ENCODE data around the gene ABCC9.

The ABCC9 gene

DNA sequence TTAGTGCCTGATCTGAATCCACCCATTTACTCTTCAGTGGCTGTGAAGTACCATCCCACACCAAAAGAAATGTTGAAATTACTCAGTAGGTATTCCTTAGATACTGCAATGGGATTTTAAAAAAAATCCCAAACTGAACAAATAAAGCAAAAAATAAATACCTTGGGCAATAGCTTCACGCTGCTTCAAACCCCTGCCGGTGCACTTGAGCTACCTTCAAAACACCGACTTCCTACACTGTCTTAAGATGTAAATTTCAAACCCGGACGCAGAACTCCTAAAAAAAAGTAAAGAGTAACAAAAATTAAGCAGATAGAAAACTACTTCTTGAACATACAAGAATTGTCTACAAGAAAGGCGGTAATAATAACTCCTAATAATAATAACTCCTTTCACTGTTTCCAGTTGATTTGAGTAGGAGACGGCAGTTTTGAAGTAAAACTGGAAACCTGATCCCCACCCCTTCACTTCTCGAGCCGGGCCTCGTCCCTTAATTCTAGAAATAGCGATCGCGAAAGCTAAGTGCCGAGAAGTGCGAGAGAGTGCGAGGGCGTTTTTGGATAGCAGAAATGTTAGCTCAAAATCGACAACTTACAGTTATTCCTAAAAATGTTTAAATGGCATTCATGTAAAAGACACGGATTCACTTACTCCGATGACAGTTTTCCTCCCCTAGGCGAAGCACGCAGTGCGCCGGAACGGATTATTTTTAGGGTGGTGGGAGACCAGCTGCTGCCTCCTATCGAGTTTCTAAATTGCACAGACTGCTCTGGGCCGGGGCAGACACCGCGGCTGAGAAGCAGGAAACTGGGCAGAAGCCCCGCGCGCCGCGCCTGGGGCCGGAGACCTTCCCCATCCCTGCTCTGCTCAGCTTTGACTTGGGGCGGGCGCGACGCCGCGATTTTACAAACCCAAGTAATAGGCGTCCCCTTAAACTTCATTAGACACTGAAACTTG, at the start of gene ABCC9:
Gene ABCC9, minus strand, starts transcription at position 878 of the 957 bp plus-strand sequence. CDS start 4,752 bp downstream, outside the sequence.
- DNase-seq: no peak

DNA sequence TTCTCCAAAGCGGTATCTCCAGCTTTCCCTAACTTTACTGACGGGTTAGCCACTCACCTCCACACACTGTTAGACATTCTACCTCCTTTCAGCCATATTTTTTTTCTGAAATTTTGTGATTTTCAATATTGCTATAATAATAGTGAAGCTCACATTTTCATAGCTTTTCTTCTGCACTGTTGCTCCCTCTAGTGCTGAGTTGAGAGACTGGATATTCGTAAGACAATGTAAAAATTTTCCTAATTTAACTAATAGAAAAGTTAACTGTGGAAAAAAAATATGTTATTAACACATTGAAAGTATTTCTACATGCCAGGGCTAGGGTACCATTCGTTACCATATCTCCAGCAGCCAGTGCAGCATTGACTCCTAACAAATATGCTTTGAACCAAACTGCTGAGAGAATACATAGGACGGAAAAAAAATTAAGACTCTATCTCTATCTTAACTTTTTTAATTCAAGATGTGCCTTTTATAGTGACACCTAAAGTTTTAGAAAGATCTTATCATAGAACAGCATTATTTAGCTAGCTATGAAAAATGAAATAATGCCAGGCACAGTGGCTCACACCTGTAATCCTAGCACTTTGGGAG, 48.7 kb upstream of the ABCC9 start:
- DNase-seq: no peak

DNA sequence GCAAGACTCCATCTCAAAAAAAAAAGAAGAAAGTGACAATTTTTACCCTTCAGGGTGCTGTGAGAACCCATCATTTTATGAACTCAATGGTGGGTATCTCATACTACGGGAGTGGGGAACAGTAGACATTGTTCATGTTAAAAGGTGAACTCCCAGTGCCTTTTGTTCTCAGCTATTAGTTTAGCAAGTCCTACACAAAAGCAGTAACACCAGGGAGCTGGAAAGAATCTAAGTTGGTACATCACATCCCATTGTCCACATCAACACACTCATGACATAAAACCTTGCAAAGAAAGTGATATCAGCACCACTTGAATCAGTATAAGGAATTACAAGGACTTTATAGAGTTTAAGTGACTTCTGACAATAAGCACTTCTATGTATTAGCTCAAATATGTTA, 47.4 kb upstream of the ABCC9 start:
- no peak for DNase-seq

DNA sequence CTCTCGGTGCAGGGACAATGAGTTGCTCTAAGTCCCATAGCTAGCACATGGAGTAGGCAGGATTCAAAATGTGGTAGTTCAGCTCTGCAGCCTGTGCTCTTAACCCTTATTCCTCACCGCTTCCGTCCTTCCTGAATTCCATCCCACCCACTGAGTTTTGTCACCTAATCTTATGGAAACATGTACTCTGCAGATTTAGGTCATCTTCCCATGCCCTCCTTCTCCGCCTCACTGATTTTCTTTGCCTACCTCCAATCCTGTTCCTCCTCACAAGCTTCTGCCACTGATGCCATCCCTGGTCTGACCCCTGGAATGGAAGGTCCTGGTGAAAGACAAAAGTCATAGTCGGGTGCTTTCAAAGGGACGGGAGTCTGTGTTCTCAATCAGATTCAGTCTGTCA, 46.5 kb upstream of the ABCC9 start:
- no peak for DNase-seq

DNA sequence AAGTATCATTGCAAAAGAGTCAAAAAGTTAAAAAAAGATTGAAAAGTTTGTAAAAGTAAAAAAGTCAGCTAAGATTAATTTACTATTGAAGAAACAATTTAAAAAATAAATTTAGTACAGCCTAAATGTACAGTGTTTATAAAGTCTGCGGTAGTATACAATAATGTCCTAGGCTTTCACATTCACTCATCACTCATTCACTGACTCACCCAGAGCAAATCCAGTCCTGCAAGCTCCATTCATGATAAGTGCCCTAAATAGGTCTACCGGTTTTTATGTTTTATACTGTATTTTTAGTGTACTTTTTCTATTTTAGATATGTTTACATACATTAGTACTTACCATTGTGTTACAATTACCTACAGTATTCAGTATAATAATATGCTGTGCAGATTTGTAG, 43.9 kb upstream of the ABCC9 start:
- no peak for DNase-seq

DNA sequence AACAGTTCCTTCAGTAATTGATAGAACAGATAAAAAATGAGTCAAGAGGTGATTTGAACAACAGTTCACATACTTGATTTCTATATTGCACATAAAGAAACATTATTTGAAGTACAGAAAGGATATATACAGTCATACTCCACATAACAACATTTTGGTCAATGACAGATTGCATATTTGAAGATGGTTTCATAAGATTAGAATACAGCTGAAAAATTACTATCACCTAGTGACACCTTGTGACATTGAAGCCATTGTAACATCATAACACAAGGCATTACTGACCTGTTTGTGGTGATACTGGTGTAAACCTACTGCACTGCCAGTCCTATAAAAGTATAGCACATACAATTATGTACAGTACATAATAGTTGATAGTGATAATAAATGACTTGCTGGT, 43.1 kb upstream of the ABCC9 start:
- DNase-seq: no peak

DNA sequence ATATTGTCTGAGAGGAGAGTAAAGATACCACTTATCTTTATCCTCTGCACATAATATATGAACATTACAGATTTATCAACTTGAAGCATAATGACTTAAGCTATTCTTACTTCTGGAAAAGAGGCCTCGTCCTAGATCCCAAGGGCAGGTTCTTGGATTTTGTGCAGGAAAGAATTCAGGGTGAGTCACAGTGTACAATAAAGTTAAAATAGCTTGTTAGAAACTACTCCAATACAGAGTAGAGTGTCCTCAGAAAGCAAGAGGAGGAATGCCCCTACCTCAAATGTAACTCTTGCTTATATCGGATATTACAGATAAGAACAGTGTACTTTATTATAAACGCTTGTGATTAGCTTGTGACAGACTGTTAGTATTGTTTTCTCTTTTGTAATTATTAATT, 41.9 kb upstream of the ABCC9 start:
- DNase-seq: no peak

DNA sequence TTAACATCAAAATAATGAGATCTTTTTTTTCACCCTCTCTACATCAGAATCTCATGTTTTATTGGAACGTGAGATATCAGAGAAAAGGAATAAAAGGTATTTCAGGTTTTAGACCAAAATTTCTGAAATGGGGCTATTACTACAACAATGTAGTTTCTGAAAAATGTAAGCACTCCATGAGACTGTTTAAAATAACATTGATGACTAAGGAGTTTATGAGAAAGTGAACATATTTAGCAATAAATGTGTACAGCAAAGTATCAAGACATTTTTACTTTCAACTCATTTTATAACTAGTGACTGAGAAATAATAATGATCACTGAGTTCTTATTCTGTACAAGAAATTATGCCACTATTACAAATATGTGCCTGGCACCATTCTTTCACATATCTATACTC, 39.3 kb upstream of the ABCC9 start:
- no peak for DNase-seq

DNA sequence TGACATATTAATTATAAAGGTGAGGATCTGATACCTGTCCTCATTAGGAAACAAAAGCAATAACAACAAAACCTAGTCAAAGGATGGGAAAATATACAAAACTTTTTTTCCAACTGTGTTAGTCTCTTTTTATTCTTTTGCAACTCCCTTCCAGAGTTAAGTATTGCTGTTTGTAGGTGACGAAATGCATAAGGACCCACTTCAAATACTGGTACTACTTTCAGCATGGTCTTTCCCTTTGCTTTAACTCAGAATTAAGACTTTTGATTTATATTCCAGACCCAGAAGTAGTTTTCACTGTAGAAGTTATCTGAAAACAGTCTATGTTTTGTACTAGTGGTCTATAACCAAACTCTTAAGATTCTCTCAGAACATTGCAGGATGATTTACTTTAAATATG, 34.1 kb upstream of the ABCC9 start:
- no peak for DNase-seq

DNA sequence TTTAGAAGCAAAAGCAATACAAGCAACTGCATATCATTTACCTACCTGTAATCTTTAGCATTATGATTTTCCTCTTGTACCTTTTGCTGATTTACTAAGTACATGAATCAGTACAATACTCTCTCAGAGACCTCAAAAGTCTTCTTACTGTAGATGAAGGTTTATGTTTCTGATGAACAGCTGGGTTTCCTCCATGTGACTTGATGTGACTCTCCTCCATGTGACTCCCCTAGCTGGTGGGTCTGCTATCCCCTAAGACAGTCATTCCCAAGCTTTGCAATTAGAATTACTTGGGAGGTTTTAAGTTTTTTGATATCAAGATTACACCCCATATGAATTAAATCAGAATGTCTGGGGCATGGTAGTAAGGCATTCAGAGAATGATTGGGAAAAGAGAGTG, 32.0 kb upstream of the ABCC9 start:
- DNase-seq: no peak

DNA sequence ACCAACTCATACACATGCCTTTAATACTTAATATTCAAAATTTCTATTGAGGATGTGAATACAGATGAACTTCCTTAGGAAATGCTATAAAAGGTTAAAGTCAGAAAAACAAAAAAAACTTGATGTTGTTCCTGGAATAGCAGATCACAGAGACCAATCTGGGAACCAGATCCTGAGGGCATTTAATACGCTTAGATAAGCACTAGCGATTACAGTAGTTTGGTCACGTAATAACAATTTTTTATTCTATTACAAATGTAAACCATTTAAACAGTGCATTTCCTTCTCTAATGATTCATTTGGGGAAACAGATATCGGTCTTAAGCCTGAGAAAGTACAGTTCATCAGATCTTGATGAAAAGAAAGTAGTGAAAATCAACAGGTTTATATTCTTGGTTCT, 30.8 kb upstream of the ABCC9 start:
- no peak for DNase-seq

DNA sequence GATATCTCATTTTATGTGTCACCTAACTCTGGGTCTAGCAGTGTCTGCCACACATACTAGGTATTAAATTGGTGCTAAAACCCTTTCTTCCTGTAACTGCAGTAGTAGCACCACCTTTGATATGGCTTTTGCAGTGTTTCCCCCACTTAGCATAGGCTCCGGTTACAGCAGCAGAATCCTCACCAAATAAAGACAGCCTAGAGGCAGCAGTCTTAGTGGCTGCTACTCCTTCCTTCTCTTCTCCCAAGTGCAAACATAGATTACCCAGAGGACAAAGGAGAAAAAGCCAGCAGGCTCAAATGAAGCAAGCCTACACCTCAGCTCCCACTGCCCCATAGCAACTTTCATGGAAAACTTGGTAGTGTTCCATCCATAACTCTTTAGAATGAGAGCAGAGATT, 30.1 kb upstream of the ABCC9 start:
- no peak for DNase-seq

DNA sequence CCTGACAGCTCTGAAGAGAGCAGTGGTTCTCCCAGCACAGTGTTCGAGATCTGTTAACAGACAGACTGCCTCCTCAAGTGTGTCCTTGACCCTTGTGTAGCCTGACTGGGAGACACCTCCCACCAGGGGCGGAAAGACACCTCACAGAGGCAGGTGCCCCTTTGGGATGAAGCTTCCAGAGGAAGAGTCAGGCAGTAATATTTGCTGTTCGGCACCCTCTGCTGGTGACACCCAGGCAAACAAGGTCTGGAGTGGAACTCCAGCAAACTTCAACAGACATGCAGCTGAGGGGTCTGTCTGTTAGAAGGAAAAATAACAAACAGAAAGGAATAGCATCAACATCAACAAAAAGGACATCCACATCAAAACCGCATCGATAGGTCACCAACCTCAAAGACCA, 21.6 kb upstream of the ABCC9 start:
- no peak for DNase-seq

DNA sequence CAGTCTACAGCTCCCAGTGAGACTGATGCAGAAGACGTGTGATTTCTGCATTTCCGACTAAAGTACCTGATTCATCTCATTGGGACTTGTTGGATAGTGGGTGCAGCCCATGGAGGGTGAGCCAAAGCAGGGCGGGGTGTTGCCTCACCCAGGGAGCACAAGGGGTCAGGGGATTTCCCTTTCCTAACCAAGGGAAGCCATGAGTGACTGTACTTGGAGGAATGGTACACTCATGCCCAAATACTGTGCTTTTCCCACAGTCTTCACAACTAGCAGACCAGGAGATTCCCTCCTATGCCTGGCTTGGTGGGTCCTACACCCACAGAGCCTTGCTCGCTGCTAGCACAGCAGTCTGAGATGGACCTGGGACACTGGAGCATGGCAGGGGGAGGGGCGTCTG, 21.0 kb upstream of the ABCC9 start:
- DNase-seq: no peak

DNA sequence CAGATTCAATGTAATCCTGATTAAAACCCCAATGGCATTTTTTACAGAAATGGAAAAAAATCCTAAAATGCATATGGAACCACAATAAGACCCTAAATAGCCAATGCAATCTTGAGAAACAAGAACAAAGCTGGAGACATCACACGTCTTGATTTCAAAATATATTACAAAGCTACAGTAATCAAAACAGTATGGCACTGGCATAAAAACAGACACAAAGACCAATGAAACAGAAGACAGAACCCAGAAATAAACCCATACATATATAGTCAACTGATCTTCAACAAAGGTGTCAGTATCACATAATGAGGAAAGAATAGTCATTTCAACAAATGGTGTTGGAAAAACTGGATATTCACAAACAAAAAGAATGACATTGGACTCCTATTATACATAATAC, 9.4 kb upstream of the ABCC9 start:
- no peak for DNase-seq

DNA sequence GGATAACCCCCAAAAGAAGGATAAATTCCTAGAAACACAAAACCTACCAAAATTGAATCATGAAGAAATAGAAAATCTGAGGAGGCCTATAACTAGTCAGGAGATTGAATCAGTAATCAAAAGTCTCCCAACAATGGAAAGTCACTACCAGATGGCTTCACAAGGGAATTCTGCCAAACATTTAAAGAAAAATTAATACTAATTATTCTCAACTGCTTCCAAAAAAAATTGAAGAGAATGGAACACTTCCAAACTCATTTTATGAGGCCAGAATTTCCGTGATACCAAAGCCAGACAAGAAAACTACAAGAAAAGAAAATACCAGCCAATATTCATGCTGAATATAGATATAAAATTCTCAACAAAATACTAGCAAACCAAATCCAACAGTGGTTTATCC, 7.8 kb upstream of the ABCC9 start:
- DNase-seq: no peak

DNA sequence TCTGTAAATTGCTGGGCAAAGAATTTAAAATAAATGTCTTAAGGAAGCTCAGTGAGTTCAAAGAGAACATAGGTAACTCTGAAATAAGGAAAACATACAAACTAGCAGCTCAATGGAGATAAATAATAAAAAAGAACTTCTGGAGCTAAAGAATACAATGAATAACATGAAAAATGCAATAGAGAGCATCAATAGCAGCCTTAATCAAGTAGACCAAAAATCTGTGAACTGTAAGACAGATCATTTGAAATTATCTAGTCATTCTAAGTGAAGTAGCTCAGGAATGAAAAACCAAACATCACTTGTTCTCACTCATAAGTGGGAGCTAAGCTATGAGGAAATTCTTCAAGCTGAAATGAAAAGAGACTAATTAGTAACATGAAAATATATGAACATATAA, 5.8 kb upstream of the ABCC9 start:
- no peak for DNase-seq

DNA sequence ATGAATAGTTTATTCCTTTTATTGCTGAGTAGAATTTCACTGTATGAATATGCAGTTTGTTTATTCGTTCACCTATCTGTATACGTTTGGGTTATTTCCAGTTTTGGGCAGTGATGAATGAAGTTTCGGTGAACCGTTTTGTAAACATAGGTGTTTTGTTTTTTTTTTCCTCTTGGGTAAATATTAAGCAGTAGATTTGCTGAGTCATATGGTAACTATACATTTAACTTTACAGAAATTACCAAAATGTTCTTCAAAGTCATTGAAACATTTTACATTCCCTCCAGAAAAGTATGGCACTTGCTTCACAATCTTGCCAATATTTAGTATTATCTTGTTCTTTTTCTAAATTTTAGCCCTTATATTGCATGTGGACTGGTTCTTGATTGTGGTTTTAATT, 3.8 kb upstream of the ABCC9 start:
- no peak for DNase-seq

DNA sequence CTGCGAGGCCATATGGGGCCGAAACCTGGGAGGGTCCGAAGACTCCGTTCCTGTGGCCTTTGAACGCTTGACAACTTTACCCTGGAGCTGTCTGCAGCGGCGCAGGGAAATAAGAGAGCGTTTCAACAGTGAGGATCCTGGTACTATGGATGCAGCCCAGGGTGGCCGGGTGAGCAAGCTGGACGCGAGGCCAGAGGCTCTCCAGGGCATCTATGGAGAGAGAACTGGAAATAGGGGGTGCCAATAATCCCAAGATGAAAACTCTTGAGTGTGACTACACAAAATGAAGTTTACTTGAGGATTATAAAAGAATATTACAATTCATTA, 1.1 kb upstream of the ABCC9 start:
- DNase-seq: no peak

DNA sequence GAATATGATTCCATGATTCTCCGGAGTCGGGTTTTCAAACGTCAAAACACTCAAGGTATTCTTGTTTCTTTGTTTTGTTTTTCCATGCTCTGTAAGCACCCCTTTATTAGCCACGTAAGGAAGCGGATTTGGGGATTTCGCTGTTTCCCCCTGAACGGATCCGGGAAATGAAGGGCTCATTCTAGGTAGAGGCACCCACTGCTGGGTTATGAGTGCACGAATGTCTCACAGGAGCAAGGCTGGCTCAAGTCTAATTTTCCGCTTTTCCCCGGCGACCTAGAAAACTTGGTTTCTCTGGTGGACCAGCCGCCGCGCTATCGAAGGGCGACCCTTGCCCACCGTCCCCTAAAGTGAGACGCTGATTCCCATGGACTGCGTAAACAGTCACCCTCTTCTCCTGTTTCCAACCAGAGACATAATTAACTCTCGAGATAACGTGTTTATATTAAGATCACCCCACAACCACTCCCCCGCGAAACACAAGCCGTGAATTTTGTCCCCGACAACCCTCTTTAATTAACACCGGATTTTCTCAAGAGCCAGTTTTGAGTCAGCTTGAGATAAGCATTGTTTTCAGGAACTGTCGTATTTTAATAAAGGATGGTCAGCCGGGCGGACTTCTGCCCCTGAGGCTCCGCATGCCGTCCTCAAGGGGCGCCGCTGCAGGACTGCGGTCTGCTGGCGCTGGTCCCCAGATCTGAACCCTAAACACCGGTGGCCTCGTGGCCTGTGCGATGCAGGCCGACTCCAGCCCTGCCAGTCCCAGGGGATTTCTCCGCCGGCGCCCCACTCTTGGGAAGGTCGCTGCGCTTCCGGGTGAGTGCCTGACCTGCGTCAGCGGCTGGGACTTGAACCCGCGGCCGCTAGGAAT, 515 bp upstream of the ABCC9 start:
- DNase-seq: no peak

DNA sequence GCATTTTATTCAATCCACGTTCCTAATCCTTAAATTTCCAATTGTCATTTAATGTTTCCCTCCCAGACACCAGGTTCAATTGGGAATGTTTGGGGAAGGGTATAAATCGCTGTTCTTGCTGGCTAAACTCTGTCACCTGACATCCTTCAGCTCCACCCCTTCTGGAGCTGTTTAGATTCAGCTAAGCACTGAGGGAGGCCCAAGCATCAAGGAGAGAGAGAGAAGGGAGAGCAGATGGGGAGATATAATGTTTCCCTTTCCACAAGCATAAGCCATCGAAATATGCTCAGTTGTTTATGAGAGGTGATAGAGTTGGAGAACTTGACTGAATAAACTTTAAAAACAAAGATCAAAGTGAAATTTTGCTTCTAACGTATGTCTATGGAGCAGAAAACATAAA, 1.8 kb downstream of the ABCC9 start:
- no peak for DNase-seq

DNA sequence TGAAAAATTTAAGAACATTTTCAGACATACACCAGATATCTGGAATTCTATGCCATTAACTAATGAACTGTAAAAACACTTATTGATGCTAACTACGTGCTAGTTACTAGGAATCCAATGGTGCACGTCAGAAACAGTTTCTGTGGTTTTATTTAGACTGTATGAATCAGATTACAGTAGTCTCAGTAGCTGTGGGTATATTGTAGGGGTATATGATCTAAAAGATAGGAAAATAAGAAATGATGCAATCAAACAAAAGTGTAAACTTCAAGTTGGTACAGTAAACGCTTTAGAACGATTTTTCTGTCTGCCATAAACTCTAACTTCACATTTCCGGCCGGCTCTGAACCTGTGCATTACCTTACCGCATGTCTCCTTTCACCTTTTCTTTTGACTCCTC, 2.3 kb downstream of the ABCC9 start:
- DNase-seq: no peak

DNA sequence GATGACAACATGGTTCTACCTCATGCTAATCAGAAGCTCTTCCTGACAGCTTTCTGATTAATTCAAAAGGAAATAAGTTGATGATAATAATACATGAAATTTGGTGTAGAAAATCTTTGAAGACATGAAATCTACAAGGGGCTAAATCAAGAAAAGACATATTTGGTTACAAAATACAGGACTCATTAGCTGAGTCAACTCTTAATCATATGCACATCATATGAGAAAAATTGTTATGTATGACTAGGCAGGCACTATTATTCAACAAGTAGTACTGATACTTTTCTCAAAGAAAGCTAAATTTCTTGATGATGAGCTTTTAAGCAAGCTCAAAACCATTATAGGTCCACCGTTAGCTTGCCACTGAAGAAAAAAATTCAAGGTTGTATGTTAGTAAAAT, 7.1 kb downstream of the ABCC9 start:
- no peak for DNase-seq

DNA sequence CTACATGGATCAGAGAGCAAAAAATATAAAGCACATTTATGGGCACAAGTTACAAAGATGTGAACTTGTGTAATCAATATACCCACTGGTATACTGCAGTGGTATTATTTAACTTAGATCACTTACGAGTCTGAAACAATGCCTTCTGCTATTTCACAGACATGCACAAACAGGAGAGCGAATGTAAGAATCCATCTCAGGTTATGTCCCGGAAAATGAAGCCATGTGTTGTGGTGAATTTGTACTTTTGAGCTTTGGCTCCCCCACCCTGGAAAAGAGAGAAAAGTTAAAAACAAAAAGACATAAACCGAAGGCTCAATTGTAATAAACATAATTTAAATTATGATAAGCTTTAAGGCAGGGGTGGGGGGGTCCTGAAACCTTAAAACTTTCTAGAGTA, 7.6 kb downstream of the ABCC9 start:
- no peak for DNase-seq

Measured in activated T-cell treated with anti-CD3 and anti-CD28 coated beads for 4 hours (primary cell).